NOMO-1 (cell line): ENCODE results near the gene ZNF512.
"Not testable (repeated sequence)": the region's sequence is repeated elsewhere in the genome, so short reads cannot be mapped to it uniquely, and the experiment has no call there.

Experiments used
- DNase-seq, 2 experiments: peaks; one replicate each; lab custom pipeline; 2025; ENCODE audit not compliant: unreplicated experiment in 2 of 2; lab: John Stamatoyannopoulos, UW

The ZNF512 gene

DNA sequence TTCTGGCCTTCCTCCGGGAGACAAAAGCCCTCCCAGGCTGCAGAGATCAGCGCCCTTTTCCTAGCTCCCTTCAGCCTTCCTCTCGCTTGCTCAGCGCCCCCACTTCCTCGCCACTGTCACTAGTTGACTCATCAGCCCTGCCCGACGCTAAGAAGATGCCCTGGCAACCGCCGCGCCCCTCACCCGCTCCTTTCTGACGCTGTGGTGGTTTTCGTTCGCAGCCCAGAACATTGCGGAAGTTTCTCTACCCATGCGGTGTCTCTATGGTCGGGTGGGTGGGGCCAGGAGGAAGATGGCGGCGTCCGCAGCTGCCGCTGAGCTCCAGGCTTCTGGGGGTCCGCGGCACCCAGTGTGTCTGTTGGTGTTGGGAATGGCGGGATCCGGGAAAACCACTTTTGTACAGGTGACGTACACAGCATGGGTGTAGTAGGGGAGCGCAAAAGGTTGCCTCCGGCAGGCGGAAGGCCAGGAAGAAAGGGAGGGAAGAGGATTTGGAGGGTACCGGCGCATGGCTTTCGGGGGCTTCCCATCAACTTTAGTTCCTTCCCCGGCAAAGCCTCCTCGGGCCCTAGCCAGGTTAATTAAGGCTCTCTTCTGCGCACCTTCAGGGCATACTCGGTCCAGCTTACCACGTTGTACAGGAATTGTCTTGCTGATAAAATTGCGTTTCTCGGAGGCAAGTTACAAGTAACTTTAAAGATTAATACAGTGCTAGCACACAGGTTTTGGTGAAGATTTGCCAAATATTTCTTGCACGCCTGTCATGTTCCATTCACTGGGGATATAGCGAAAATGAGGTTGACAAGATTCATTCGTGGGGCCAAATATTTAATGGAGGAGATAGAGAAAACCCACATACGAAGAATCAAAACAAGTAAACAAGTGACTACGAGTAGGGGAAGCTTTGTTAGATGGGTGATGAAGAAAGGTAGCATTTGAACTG, 46.2 kb downstream of the ZNF512 start, which contains the start of the genes CCDC121 and GPN1:
TSS of gene CCDC121 (minus strand) at position 246 of the 943 bp plus-strand sequence. CDS start 1,213 bp downstream, outside the sequence.
TSS of gene GPN1 (plus strand) at position 284 of the 943 bp plus-strand sequence. CDS start at position 293, 9 bp downstream.
- DNase-seq, result peak; percentile 99

GRCh38 chr2:27630257-27630656, 47.4 kb downstream of the ZNF512 start:
- not testable (repeated sequence) for DNase-seq

- DNase-seq, result no peak
These were observed 51.4 kb downstream of the ZNF512 start for GRCh38 chr2:27634291-27634690.

DNA sequence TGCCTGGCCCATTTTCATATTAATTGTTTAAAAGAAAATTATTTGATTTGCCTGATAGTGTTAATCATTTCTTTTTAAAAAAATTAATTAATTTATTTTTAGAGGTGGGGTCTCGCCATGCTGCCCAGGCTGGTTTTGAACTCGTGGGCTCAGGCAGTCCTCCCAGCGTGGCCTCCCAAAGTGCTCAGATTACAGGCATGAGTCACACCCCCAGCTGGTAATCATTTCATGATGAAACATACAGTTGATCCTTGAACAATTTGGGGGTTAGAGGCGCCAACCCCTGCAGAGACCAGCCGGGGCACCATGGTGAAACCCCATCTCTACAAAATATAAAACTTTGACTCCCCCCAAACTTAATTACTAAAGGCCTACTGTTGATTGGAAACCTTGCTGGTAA, 53.9 kb downstream of the ZNF512 start:
- no peak for DNase-seq

GRCh38 chr2:27638037-27638637, 55.3 kb downstream of the ZNF512 start:
- no peak for DNase-seq

- no peak for DNase-seq
These were observed 55.9 kb downstream of the ZNF512 start for GRCh38 chr2:27638709-27639108.

GRCh38 chr2:27640722-27641245, 57.9 kb downstream of the ZNF512 start:
- no peak for DNase-seq

GRCh38 chr2:27645197-27645596, 62.4 kb downstream of the ZNF512 start:
- no peak for DNase-seq

DNA sequence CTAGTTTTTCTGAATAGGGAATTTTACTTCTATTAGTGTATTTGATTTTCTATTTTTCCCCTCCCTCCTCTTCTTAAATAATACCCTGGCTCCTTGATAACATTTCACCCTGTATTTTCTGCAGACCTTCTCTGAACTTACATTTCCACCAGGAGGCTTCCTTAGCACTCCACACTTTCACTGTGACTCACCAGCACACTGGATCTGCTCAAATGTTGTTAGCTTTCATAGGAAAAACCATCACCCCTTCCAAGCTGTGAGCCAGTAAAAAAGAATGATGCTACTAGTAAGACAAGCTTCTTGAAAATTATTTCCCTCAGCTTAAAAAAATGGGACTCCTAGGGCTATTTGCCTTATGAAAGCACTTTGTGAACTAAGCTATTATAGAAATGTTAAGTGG, 64.4 kb downstream of the ZNF512 start:
- no peak for DNase-seq

GRCh38 chr2:27647737-27648136, 64.9 kb downstream of the ZNF512 start:
- DNase-seq, result no peak

DNA sequence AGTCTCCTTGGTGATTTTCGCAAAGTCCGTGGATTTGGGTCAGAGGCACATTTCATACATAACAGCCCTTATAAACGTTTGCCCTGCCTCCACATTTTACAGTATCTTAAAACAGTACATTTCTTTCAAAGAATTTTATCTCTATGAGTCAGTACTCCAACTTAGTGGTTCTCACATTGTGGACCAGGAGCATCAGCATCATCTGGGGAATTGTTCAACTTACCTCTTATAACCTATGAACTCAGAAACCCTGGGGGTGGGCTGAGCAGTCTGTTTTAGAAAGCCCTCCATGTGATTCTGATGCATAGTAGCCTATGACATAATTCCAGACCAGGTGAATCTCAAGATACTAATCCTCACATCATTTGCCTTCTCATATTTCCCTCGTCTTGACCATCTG, 68.2 kb downstream of the ZNF512 start:
- no peak for DNase-seq

DNA sequence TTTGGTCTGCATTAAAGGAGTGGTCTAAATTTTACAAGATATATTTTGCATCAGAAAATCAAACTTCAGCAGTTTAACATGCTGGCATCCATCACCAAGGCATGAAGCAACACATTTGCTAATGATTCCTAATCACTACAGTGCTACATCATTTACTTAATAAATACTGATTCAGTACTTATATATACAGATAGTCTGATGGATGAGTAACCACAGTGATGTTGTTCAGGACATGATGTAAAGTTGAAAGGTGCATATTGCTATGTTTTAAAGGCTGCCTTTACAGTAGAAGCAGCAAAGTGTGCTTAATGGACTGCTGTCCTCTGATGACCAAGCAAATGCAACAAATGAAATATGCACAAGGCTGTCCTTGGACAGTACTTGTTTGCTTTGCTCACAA, 69.5 kb downstream of the ZNF512 start:
- no peak for DNase-seq

DNA sequence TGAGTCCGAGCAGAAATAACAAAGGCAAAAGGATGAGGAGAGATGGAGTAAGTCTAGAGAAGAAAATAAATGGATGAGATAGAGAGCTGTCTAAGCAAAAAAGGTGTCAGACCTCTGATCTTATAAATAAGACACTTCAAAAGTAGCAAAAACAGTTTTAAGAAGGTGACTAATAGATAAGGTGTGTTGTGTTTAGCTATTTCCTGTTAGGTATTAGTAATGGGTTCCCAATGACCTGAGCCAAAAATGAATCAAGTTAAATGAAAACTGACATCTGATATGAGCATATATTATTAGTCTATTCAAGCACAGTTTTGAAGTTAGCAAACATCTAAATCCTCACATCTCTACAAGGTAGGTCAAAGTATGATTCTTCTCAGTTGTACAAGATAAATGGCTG, 69.9 kb downstream of the ZNF512 start:
- DNase-seq, result no peak

DNA sequence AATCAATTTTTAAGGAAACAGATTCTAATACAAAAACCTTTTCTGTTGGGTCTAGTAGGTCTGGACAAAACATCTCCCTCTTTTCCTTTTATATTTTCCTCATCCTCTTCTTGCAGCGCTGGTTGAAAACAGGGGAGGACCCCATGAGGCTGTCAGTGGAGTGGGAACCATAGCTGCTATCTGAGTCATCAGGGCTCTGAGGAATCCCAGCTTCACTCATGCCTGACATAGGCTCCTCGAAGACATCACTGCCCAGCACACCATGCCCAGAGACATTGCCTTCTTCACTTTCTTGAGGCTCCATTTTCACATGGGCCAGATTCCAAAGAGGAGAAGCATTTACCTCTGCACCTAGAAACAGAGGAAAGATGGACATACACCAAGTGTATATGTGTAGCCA, 70.6 kb downstream of the ZNF512 start:
- DNase-seq, result no peak

DNA sequence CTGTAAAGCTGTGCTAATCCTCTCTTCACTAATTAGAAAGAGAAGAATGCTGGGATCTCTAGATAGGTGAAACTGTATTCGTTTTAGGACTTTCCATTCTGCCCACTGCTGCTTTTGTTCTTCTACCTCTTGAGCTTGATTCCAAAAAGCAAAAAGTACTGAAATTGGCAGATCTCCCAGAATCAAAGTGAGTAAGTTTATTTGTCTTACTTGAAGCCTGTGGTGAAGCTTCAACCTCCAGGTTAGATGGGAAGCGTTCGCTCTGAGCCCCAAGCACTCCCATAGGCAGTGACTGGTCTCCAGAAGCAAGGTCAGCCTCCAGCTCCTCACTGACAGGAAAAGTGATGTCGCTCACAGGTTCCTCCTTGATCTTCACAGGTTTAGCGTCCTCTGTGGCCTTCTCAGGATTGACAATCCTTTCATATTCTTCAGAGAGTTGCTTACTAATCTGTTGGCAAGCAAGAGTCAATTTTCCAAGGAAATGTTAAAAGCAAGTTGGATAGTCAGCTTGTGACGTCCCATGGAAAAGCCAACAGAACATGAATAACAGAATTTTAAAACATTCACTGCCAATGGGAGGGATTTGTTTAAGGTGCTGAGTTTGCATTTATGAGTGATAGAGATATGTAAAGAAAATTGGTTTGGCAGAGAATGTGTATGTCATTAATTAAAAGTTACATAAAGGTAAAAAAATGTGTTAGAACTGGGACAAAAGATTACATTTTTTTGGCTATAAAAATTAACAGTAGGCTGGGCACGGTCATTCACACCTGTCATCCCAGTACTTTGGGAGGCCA, 72.5 kb downstream of the ZNF512 start:
- no peak for DNase-seq

- DNase-seq, result no peak
These were observed 78.5 kb downstream of the ZNF512 start for GRCh38 chr2:27661371-27661770.

- DNase-seq, result peak; percentile 52 to 73
These were observed 80.7 kb downstream of the ZNF512 start, which contains the start of the genes SLC4A1AP and SUPT7L for GRCh38 chr2:27663285-27664153. Gene SLC4A1AP (plus strand): TSS chr2:27663889. CDS start chr2:27663915, 26 bp downstream. Gene SUPT7L (minus strand): TSS chr2:27663614. CDS start chr2:27662192, 1,422 bp downstream.

DNA sequence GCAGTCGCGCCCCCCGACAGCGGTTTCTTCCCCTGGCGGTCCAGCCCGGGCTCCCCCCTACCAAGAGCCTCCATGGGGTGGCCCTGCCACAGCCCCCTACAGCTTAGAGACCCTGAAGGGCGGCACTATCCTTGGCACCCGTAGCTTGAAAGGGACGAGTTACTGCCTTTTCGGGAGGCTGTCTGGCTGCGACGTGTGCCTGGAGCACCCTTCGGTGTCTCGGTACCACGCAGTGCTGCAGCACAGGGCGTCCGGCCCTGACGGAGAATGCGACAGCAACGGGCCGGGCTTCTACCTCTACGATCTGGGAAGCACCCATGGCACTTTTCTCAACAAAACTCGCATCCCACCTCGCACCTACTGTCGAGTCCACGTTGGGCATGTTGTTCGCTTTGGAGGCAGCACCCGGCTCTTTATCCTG, 81.3 kb downstream of the ZNF512 start:
- DNase-seq, result no peak

- no peak for DNase-seq
These were observed 82.0 kb downstream of the ZNF512 start for GRCh38 chr2:27664622-27665363.
